Hippocampal formation (tissue), 2 donors: Measurements from ENCODE around the gene STMP1.

Experiments
- DNase-seq, 2 donors: peaks; one replicate each; lab custom pipeline; 2025; lab: John Stamatoyannopoulos, UW

The STMP1 gene

DNA sequence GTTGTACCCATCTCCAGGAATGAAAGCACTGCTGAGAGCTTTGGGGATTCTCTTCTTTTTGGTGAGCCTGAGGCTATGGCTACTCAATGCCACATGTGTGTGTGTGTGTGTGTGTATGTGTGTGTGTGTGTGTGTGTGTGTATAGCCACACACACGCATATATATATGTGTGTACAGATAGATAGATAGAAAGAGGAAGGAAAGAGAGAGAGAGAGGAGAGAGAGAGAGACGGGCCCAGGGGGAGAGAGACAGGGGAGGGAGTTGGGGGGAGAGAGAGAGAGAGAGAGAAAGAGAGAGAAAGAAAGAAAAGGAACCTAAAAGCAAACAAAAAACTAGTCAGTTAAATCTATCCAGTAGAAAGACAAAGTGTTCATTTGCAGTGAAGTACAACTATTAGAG, 57.4 kb downstream of the STMP1 start:
- no peak for DNase-seq

DNA sequence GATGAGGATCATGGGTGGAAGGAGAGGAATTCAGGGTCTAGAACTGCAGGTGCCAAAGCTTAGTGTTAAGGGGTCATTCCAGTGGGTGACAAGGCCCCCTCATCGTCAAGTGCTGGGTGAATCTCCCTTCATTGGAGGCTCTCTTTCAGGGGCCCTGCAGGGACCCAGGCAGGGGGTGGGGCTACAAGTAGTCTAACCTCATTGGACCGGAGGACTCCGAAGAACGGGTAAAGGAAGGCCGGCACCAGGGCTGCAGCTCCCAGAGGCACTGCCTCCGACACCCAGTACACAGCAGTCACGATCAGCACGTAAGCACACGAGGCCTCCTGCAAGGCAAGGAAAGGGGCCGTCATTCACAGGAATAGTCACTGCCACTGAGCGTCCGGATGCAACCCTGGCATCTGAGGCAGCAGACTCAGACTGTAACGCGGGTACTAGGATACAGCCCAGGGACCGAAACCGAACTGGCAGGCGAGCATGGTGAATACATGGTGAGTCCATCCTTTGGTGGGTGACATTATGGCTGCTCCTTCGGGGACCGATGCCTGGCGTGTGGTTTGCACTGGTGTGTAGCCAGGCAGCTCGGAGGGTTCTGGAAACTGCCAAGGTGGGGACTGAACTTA, 59.0 kb downstream of the STMP1 start:
- no peak for DNase-seq

DNA sequence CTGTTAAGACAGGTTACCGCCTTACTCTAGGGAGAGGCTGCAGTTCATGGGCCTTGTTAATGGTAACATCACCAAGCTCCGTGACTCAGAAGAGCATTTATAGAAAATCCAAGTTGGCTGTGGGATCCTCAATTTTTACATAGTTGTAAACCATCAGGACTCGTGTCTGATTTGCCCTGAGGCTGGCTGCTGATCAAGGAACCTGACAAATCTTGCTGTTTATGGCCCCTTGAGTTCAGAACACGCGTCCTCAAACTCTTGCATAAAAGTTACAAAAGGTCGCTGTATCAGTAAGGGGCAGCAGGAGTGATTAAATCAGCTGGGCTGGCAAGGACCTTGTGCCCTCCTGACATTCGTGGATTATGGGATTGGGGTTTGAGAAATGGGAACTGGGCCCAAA, 61.1 kb downstream of the STMP1 start:
- no peak for DNase-seq
